ENCODE data around the gene PSIP1.

The PSIP1 gene

DNA sequence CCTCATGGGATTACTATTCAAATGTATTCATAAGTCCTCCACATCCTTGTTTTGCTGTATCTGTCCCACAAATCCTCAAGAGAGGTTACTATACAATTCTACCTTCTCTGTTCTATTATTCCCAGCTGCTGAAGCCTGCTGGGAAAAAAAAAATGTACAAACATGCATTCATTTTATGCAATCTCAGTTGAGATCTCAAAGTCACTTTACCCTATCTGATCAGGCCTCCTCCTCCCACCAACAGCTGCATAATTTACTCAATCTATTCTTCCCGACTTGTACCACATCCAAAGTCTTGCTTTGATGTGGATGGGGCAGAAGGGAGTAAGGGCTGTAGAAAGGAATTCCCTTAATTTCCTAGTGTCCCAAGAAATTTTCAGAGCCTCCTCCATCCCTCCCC is 28.6 kb downstream of the PSIP1 start:
- Histone ChIP-seq H3K79me2 (ENCODE audit: insufficient read depth, low read length) (peaks cover 3% of the 10 kb centered on the region; the same call in 1 of the 2 replicates), H3K36me3 (ENCODE audit: insufficient read depth, low read length) (peaks cover 79% of the 10 kb centered on the region), H3K4me1 (ENCODE audit: insufficient read depth, low read length, severe bottlenecking) (no peaks in the 10 kb centered on the region)

DNA sequence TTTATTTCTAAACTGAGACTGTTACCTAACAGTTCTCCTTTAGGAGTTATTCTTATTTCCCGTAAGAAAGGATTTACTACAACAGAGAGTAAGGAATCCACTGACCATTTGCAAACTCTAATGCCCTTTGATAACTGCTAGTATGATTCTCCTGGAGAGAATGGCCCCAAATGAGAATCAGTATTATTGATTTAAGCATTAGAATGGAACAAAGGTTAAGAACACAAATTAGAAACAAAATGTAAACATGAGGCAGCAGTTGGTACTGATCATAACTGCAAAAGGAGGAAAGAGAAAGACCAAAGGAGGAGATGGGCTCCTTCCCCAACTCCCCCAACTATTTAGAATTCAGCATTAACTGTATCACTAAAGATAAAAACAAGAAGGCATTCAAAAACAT is 30.7 kb downstream of the PSIP1 start:
- Histone ChIP-seq H3K36me3 (ENCODE audit: insufficient read depth, low read length) (peaks cover 84% of the 10 kb centered on the region), H3K4me3 (ENCODE audit: low read depth, low read length, poor library complexity, severe bottlenecking) (no peak overlapping the region), H3K9me3 (ENCODE audit: low read length) (no peaks in the 10 kb centered on the region), H3K9me2 (ENCODE audit: low read depth, low read length) (peaks cover 6% of the 10 kb centered on the region; the same call in 1 of the 2 replicates), H3K4me2 (ENCODE audit: low read length) (no peak overlapping the region), H2AFZ (ENCODE audit: low read length) (no peak overlapping the region), H3K9ac (ENCODE audit: low read length) (no peak overlapping the region), H4K20me1 (ENCODE audit: insufficient read depth, low read length) (no peaks in the 10 kb centered on the region), H3K27me3 (ENCODE audit: insufficient read depth, low read length) (no peaks in the 10 kb centered on the region), H3F3A (ENCODE audit: insufficient read depth, low read length) (no peaks in the 10 kb centered on the region), H3K4me1 (ENCODE audit: insufficient read depth, low read length, severe bottlenecking) (no peaks in the 10 kb centered on the region), H3K79me2 (ENCODE audit: insufficient read depth, low read length) (peaks cover 3% of the 10 kb centered on the region; the same call in 1 of the 2 replicates), H3K27ac (ENCODE audit: low read depth, low read length, poor library complexity, severe bottlenecking) (no peak overlapping the region)
- TF ChIP-seq, protein P1, sequence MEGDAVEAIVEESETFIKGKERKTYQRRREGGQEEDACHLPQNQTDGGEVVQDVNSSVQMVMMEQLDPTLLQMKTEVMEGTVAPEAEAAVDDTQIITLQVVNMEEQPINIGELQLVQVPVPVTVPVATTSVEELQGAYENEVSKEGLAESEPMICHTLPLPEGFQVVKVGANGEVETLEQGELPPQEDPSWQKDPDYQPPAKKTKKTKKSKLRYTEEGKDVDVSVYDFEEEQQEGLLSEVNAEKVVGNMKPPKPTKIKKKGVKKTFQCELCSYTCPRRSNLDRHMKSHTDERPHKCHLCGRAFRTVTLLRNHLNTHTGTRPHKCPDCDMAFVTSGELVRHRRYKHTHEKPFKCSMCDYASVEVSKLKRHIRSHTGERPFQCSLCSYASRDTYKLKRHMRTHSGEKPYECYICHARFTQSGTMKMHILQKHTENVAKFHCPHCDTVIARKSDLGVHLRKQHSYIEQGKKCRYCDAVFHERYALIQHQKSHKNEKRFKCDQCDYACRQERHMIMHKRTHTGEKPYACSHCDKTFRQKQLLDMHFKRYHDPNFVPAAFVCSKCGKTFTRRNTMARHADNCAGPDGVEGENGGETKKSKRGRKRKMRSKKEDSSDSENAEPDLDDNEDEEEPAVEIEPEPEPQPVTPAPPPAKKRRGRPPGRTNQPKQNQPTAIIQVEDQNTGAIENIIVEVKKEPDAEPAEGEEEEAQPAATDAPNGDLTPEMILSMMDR (IDR thresholded peaks at IDR 0.05; ENCODE audit: low read length) = no peak

More for the DNA sequence above, 28.6 kb downstream of the PSIP1 start:
- no peaks in the 10 kb centered on the region for H3K9me3 ChIP-seq (ENCODE audit: low read length)
- H2AFZ ChIP-seq (ENCODE audit: low read length) = no peak overlapping the region
- peaks cover 6% of the 10 kb centered on the region; the same call in 1 of the 2 replicates for H3K9me2 ChIP-seq (ENCODE audit: low read depth, low read length)
- no peak overlapping the region for H3K4me2 ChIP-seq (ENCODE audit: low read length)
- no peaks in the 10 kb centered on the region for H4K20me1 ChIP-seq (ENCODE audit: insufficient read depth, low read length)
- H3K9ac ChIP-seq (ENCODE audit: low read length) = no peak overlapping the region
- TF ChIP-seq, protein P1 (IDR thresholded peaks at IDR 0.05; ENCODE audit: low read length) = no peak
- no peak for TF ChIP-seq EZH2 (IDR thresholded peaks at IDR 0.05; ENCODE audit: borderline replicate concordance, low read length)
- peaks cover 5% of the 10 kb centered on the region; the same call in 1 of the 2 replicates for H3F3A ChIP-seq (ENCODE audit: insufficient read depth, low read length)
- no peak overlapping the region for H3K27ac ChIP-seq (ENCODE audit: low read depth, low read length, poor library complexity, severe bottlenecking)
- H3K4me3 ChIP-seq (ENCODE audit: low read depth, low read length, poor library complexity, severe bottlenecking) = no peak overlapping the region
- no peaks in the 10 kb centered on the region for H3K27me3 ChIP-seq (ENCODE audit: insufficient read depth, low read length)

DNA sequence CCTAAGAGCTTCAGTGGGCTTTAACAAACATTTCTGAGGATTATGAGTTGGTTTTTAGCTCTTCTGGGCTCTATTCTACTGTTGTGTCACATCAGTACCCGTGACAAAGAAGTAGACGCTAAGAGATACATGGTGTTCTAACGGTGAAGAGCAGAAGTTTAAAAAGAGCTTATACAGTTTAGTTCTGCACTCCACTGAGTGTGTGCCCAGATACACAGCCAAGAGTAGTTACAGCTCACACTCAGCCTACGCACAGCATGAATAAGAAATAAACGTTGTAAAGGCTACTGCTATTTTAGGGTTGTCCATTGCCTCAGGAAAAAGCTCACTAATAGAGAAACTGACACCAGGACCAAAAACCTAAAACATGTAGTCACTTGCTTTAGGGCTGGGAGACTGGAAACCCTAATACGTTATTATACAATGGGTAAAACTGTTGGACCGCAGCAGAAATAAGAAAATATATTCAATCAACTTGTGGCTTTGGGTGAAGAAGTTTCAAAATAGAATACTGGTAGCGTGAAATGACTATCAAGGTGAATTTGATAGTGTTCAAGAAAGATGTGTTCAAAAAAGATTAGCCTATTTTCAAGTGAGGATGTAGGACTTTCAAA is 34.7 kb downstream of the PSIP1 start:
- Histone ChIP-seq H3K36me3 (ENCODE audit: insufficient read depth, low read length) (peaks cover 88% of the 10 kb centered on the region), H3K79me2 (ENCODE audit: insufficient read depth, low read length) (peaks cover 3% of the 10 kb centered on the region; the same call in 1 of the 2 replicates), H4K20me1 (ENCODE audit: insufficient read depth, low read length) (no peaks in the 10 kb centered on the region; the same call in 1 of the 2 replicates)

More for the DNA sequence above, 34.7 kb downstream of the PSIP1 start:
- Histone ChIP-seq H3F3A (ENCODE audit: insufficient read depth, low read length) (0 out of 2 replicates have a peak, but pooled peaks cover 4% of the 10 kb centered on the region), H3K9me3 (ENCODE audit: low read length) (no peaks in the 10 kb centered on the region), H2AFZ (ENCODE audit: low read length) (no peak overlapping the region), H3K9ac (ENCODE audit: low read length) (no peak overlapping the region), H3K27ac (ENCODE audit: low read depth, low read length, poor library complexity, severe bottlenecking) (no peak overlapping the region), H3K4me3 (ENCODE audit: low read depth, low read length, poor library complexity, severe bottlenecking) (no peak overlapping the region), H3K27me3 (ENCODE audit: insufficient read depth, low read length) (no peaks in the 10 kb centered on the region), H3K4me1 (ENCODE audit: insufficient read depth, low read length, severe bottlenecking) (no peaks in the 10 kb centered on the region), H3K4me2 (ENCODE audit: low read length) (no peak overlapping the region), H3K9me2 (ENCODE audit: low read depth, low read length) (peaks cover 6% of the 10 kb centered on the region; the same call in 1 of the 2 replicates)
- TF ChIP-seq, protein P1 (IDR thresholded peaks at IDR 0.05; ENCODE audit: low read length) = no peak
- TF ChIP-seq EZH2 (IDR thresholded peaks at IDR 0.05; ENCODE audit: borderline replicate concordance, low read length) = no peak

All from OCI-LY1 (cell line).